ENCODE data around the gene CCDC33.

Gene CCDC33

DNA sequence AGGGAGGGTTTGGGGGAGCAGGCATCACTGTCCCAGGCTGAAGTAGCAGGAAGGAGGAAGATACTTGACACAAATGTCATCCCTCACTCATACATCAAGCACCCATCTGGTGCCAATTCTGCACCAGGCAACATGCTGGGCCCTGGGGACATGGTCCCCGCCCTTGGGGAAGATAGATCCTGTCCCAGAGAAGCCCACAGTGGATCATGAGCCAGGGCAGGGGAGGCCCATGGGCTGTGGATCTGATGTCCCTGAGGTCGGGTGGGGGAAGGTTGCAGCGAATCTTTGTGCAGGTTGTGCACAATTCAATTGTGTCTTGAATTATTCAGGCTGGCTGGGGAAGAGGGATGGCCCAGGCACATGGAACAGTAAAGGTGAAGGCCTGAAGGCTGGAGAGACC lies 6.4 kb upstream of the CCDC33 start:
- DNase-seq, result no peak

DNA sequence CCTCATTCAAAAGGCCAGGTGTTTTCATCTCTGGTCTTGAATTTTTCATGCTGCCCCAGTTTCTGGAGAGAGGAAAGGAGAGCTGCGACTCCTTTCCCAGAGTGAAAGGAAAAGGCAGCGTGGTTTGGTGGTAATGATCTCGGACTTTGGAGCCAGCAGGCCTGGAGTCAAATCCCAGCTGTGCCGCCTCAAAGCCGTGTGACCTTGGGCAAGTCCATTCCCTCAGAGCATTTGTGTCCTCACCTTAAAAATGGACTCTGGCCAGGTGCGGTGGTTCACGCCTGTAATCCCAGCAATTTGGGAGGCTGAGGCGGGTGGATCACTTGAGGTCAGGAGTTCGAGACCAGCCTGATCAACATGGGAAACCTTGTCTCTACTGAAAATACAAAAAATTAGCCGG lies 4.7 kb upstream of the CCDC33 start:
- no peak for DNase-seq

DNA sequence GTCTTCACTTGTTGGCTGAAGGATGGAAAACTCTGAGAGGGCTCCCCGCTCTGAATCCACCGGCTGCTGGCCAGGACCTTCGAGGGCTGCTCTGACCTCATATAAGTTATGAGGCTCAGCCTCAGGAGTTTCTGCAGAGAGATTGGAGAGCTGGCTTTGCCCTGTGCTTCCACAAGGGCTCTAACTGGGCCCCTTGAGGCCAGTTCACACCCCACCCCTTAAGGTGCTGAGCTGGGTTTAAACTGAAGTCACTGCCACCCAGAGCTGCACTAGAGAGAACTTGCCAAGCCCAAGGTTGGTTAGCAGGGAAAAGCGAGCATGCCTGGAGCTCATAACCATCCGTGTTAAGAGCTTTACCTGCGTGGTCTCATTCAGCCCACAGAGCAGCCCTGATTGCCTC lies 2.8 kb upstream of the CCDC33 start:
- no peak for DNase-seq

DNA sequence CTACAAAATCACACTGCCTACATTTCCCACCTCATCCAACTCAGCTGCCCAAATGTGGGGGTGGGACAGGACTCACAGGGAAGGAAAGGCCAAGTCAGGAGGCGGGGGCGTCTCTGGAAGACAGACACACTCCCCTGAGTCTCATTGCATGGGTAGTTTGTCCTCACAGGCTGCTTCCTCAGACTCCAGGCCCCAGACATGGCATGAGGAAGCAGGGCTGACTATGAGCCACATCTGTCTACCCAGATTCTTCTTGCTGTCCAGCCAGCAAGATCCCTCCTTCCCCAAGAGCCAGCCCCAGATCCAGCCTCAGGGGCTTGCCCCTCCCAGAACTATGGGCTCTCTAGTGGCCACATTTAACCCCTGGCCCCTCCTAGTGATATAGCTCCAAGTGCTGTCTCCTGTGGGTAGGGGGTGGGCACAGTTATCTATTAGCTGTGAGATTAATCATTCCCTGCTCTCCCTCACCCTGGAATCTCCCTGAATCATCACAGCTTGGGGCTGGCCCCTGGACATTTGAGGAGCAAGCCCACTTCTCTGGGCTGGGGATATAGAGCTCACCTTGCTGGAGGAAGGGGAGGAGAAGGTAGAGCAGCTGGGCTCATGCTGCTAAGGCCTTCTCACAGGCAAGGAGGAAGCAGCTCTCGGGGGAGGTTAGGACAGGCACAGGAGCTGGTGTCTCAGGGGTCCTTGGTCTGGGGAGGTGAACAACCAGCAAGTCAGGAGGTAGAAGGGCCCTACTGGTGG lies 2.1 kb upstream of the CCDC33 start:
- no peak for DNase-seq

DNA sequence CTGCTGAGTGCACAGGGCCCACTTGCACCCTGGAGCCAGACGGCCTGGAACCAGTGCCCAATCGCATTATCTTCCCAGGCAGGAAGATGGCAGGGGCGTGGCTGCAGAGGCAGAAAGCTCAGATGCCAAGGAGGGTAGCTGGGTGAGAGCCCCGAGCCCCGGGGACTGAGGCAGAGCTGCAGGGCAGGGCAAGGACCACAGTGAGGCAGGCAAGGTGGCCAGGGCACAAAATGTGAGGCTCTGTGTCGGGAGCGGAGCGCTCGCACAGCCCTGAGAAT lies 1.6 kb upstream of the CCDC33 start:
- DNase-seq, result no peak

DNA sequence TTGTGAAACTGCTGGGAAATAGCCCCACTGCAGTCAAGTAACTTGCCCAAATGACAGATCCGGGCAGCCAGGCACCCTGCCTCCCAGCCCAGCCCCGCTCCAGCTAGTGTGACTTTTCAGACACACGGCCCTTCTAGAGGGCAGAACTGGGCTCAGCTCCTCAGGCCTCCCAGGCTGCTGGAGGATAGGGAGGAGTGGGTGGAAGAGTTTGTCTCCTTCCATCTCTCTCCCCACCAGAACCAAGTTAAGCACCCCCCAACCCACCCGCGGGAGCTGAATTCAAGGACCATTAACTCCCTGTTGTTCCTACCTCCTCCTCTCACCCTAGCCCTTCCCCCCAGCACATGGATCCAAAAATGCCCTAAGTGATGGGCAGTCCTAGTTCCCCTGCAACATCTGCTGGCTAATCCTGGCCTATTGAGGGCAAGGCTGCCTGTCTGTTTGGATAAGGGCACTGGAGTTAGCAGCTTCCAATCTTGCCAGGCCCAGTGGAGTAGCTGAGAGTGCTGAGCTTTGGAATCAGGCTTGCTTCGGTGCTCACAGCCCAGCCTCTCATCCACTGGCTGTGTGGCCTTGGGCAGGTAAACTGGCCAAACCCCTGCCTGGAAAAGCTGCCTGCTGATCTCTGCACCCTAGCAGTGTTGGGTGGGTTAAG lies 3.1 kb downstream of the CCDC33 start:
- DNase-seq, result peak in 1 of 14 donors; percentile 40

DNA sequence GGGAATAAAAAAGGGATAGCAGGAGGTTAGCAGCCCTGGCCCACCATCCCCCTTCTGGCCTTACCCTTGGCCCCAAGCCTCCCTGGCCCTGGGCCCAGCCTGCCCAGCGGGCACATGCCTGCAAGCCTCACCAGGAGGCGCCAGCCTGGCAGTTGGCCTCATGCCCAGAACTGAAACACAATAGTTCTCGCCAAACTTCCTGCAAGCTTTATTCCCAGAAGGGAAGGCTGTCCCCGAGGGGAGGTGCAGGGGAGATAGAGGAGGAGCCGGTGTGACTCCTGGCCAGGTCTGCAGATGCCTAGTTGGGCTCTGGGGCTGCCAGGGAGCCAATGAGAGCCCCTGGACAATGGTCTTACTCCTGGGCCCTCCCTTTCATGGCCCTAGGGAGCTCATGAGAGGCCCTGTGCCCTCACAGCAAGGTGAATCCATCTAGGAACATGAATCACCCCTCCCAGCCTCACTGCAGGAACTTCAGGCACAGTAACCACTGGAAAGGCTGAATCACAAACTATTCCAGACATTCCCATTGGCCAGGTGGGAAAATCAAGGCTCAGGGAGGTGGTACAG lies 4.0 kb downstream of the CCDC33 start:
- peak in 13 of 14 donors; percentile 18 to 88 (median 75) for DNase-seq

DNA sequence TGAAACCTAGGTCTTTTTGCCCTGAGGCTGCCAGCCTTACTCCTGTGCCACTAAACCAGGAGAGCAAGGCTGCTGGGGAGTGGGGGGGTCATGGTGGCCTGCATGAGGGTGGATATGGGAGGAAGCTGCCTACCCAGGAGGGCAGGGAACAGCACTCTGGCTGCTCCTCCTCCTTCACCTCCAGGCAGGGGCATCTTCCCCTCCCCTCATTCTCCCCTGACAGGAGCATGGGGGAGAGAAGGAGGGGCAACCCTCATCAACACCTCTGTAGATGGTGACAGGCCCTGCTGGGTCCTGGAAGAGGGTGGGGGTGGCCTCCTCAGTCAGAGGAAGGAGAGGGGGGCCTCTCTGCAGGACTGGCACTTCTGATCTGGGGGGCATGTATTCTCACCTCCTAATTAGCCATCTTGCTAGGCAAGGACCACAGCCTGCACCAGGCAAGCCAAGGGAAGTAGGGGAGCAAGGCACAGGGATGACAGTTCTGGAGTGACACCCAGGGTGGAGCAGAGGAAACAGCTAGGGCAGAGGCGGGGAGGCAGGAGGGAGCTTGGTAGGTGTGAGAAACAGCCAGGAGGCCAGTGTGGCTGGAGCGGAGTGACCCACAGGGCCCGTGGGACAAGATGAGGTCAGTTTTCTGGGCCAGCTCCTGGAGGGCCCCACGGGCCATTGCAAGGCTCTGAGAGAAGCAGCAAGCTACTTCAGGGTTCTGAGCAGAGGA lies 4.9 kb downstream of the CCDC33 start:
- no peak for DNase-seq

DNA sequence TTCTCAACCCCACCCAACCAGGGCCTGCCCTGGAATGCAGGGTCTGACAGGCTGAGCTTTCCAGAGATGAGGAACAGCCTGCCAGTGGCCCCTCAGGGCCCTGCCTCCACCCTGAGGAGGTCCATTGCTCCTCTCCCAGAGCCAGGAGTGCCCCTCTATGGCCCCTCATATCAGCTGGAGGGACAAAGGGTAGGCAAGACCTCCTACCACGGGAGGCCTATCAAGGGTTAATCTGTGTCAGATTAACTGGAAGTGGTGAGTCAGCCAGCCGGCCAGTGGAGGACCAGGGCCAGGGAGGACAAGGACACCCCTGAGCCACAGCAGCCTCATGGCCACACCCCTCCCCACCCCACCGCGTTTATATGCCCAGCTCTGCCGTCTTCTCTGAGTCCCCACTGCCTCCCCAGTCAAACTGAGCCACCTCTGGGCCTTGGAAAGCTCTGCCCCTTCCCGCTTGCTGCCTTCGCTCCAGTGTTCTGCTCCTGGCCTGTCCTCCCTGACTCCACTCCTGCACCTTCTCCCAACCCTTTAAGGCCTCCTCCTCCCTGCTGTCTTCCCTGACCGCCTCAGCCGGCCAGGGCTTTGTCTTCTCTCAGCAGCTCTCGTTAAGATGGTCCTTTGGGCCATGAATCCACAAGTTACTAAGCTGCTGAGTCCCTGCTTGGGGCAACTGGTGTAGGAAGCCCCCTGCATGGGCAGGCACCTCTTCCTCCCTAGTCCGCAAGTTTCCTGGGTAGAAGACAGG lies 6.5 kb downstream of the CCDC33 start:
- DNase-seq, result peak in 1 of 14 donors; percentile 26

DNA sequence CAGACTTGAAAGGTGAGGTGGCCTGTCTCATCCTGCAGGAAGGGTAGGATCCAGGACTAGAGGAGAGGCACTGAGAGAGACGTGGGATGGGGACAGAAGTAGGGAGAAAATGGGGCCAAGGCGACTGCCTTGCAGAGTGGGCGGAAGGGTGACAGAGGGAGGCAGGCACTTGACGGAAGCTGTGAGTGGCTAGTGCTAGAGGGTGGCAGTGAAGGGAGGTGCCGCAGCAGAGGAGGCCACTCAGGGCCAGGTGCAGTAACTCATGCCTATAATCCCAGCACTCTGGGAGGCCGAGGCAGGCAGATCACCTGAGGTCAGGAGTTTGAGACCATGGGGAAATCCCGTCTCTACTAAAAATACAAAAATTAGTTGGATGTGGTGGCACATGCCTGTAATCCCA lies 7.3 kb downstream of the CCDC33 start:
- no peak for DNase-seq

DNA sequence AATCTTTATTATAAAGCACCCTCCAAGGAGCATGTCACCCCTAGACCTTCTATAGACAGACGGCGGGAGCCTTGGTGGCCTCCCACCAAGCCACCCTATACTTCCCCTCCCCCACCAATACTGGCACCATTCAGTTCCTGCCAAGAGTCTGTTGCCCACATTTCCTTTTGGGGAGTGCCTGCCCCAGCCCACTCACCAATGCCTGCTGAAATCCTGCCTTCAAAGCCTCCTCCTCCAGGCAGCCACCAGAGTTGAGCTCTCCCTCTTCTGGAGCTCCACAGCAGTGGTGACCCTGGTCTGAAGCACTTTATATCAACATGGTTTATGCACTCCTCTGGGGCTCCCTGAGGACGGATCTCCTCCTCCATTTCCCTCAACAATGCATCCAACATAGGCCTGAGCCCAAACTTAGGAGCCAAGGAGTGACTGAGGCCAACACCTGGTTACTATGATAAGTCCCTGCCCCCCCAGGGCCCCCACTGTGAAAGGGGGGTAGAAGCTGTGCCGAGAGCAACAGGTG lies 8.8 kb downstream of the CCDC33 start:
- no peak for DNase-seq

DNA sequence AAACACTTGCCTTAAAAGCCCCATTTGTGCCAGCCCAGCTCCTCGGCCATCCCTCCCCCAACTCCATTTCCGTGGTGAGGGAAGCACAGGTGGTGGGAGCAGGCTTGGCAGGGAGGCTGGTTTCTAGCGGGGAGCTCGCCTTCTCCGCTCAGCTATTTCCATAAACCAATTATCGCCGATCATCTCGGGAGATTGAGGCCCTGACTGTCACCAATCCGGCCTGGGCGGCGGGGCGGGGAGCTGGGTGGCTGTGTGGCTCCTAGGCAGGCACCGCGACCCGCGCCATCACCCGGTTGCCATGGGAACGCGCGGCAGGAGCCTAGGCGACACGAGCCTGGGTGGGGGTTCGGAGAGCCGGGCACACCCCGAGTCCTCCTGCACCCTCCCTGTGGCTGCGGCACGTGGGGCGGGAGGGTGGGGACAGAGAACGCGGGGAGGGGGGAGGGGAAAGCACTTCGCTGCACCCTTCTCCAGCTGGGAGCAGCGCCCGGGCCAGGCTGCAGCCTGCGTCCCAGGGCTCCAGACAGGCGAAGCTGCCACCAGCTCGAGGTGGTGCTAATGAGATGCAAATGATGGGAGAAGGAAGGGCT lies 9.3 kb downstream of the CCDC33 start:
- peak in 4 of 14 donors; percentile 11 to 21 (median 14) for DNase-seq

DNA sequence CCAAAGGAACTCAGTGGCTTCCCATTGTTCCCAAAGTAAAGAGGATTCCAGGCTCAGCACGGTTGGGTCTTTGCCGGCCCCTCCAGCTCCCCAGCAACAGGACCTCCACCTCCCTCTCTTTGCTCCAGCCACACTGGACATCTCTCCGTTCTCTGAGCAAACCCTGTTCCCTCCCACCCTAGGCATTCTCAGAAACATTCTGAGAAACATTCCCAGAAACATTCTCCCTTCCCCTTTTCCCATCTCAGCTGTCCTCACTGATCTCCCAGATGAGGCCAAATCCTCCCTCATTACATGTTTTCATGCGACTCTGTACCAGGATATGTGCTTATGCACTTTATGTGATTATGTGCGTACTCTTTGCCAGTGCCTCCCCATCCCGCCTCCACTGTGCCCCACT lies 14.1 kb downstream of the CCDC33 start:
- no peak for DNase-seq

DNA sequence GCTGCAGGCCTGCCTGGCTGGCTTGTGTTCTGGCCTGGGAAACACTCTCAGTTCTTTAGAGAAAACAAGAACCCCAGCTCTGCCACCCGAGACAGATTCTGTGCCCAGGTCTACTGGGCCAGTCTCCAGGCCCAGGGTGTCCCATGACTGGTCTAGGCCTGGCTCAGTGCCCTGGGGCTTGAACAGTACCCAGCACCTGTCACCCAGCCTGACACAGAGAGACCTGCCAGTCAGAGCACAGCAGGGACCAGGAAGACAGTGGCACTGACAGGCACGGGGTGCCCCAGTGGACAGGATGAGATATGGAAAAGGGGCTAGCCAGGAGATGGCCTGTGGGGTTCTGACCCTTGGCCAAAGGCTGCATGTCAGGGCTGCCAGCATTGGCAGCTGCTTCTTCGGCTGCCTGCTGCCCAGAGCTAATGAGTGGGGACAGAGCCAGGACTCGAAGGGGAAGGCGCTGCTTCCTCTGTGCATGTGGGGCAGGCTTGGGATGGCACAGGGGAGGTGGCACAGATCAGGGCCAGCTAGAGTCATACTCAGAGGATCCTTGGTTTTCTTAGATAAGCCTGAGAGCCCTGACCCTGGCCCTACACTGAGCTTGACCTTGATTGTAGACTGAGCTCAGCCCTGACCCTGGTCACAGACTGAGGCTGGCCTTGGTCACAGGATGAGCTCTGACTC lies 15.1 kb downstream of the CCDC33 start:
- peak; percentile 43 to 100 (median 82) for DNase-seq

DNA sequence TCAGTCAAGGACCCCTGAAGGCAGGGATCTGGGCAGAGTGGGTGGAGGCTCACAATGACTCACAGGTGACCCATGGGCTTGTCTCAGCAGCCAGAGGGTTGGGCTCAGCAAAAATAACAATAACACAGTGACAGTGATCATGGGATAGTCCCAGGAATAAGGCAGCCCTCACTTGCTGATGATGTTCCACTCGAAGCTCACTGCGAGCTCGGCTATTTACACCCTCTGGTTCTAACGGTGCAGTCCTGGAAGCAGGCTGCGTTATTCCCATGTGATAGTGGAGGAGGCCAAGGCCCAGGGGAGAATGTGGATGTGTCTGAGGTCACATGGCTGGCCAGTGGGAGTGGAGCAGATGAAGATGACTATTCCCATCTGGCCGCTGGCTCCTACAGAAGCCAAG lies 16.2 kb downstream of the CCDC33 start:
- no peak for DNase-seq

DNA sequence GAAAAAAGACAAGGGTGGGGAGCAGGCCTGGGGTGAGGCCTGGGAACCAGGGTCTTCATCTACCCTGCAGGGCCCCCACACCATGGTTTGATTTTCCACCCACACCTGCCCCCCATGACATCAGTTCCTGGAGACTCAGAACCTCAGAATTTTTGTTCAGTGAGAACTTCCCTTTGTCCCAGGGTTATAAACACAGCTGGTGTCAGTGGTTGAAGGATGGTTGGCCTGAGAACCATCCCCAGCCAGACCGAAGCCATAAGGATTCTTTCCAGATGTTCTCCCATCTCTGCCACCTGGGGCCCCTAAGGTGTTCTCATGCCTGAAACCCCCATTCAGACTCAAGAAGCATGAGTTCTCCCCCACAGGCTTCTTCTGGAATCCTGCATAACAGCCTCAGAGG lies 16.6 kb downstream of the CCDC33 start:
- DNase-seq, result no peak

DNA sequence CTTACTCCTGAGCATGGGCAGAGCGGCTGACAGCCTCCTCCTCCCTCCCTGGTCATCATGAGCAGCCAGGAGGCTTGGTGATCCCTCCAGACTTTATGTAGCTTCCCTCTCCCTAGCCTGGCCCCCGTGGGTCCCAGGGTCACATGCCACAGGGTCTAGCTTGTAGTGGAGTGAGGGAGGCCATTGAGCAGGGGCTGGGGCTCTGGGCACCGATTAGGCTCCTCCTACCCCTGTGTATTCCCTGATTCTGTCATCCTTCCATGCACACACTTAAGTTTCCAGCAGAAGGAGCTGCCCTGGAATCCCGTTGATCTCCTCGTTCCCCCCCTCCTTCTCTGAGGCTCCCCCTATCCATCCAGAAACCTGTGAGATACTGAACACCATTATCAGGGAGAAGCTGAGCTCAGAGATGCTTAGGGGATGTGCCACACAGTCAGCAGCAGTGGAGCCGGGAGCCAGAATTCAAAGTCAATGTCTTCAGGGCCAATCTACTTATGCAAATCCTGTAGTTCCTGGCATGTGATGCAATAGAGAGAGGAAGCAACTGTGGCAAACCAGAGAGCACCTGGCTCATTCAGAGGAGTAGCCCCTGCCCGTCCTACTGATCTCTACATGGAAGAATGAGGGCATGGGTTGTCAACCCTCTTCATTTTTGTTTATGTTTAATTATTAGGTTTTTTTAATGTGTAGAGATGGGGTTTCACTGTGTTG lies 17.2 kb downstream of the CCDC33 start:
- DNase-seq, result no peak

DNA sequence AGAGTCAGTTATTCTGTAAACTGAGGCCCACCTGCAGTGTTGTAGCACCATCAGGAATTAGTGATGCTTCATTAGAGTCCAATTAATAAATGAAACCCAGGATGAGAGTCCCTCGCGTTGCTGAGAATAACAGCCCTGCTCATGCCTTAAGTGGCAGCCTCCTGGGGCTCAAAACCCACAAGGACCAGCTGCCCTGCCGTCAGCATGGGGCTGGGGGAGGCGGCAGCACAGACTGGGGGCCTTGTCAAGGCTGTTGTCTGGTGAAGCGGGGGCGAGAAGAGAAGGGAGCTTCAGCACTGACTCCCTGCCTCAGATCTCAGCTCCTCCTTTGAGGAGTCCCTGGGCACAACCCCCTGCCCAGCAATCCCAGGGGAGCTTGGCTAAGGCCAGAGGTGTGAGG lies 21.0 kb downstream of the CCDC33 start:
- DNase-seq, result no peak

DNA sequence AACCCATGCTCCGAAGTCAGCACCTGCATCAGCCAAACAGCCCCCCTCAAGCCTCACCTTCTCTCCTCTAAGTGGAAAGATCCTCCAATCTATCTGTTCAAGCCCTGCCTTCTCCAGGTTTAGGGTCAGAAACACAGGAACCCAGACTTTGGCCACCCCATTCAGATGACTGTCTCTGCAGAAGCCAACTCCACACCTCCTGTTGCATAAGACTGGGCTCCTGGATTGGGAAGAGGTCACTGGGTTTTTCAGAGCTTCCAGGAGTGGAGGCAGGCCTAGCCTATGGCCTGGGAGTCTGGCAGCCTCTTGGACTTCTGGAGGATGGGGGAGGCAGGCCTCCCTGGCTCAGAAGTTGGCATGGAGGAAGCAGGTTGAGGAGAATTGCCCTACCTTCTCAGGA lies 21.5 kb downstream of the CCDC33 start:
- no peak for DNase-seq

DNA sequence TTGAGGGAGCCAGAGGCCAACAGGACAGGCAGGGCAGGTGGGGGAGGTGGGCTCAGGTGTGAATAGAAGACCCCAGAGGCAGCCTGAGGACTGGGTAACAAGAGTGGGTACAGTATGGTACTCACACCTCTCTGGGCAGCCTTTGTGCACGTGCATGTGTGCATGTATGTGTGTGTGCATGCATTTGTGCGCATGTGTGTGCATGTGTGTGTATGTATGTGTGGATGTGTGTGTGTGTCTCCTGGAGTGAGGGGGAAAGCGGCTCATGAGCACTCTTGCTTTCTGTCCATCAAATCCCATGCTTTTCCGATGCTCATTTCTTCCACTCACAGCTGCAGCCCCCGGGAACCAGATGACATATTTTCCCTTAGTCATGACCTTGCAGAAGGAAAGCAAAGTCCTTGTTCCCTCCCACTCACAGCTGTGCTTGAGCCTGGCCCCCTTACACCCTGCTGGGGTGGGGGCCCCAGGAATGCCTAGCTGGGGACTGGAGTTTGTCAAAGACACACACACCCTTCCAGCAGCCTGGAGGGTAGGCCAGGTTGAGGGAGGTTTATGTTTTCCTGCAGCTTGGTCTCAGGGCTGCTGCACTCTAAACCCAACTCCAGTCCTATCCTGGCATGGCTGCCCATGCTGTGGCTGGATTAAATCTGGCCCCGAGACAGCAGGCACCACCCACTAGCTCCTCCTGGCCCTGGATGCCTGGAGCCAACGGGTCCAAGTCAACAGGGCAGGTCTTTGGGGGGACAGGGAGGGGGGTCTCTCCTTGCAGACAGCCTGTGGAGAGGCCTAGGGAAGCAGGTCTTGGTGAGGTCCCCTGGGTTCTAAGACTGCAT lies 22.5 kb downstream of the CCDC33 start:
- no peak for DNase-seq

Data from C1 segment of cervical spinal cord (tissue), 14 donors.